Measurements from ENCODE around the gene CSNK2A3.

DNA sequence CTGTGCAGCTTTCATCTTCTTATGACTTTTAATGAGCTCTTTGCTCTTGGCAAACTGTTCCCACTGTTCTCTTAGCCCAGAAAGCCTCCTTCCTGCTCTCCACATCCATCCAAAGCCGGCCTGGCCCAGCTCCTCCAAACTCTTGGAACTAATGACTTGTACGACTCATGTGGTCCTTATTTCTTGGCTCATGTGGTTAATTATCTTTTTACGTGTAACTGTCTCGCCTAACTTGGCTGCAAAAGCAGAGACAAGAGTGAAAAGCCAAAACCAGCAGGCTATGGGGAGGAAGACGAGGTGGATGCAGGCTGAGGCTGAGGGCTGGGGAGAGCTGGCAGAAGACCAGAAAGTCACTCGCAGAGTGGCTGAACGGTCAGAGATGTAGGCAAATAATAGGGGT lies 5.5 kb downstream of the CSNK2A3 start:
- no peak for TF ChIP-seq POLR2A (IDR thresholded peaks at IDR 0.05; ENCODE audit: low read depth, low read length)
- no peak for TF ChIP-seq POLR2AphosphoS5 (IDR thresholded peaks at IDR 0.05; ENCODE audit: low read depth, low read length)
- no peak for TF ChIP-seq TAF1 (IDR thresholded peaks at IDR 0.05; ENCODE audit: borderline replicate concordance, low read depth, low read length)

Data from GM12892 (cell line).